Retinal pigment epithelial cell (primary cell): Measurements from ENCODE around the gene PHF21B.

Source experiments
- DNase-seq: peaks from one replicate; pipeline ENCODE4 v3.0.0-alpha.2; 2010; ENCODE audit warnings: low read depth
- H3K4me3 ChIP-seq: 2 replicates; pipeline ENCODE4 v1.5.1; 2011; ENCODE audit warnings: mild to moderate bottlenecking, low read length, control low read depth, moderate library complexity
- TF ChIP-seq, protein P1 (sequence below): conservative IDR thresholded peaks from 2 replicates; pipeline ENCODE4 v1.5.1; 2011; ENCODE audit warnings: low read depth, low read length, control low read depth, inconsistent platforms

The PHF21B gene

DNA sequence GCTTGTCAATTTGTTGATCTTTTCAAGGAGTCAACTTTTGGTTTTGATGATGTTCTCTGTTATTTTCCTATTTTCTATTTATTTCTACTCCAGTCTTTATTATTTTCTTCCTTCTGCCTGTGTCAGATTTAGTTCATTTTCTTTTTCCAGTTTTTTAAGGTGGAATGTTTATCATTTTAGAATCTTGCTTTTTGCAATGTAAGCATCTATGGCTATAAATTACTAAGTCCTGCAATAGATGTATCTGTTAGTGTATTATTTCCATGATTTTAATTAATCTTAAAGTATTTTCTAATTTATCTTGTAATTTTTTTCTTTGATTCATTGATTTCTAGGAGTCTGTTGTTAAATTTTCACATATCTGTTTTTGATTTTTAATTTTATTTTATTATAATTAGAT, 175.7 kb downstream of the PHF21B start:
- DNase-seq: no peak
- TF ChIP-seq, protein P1, sequence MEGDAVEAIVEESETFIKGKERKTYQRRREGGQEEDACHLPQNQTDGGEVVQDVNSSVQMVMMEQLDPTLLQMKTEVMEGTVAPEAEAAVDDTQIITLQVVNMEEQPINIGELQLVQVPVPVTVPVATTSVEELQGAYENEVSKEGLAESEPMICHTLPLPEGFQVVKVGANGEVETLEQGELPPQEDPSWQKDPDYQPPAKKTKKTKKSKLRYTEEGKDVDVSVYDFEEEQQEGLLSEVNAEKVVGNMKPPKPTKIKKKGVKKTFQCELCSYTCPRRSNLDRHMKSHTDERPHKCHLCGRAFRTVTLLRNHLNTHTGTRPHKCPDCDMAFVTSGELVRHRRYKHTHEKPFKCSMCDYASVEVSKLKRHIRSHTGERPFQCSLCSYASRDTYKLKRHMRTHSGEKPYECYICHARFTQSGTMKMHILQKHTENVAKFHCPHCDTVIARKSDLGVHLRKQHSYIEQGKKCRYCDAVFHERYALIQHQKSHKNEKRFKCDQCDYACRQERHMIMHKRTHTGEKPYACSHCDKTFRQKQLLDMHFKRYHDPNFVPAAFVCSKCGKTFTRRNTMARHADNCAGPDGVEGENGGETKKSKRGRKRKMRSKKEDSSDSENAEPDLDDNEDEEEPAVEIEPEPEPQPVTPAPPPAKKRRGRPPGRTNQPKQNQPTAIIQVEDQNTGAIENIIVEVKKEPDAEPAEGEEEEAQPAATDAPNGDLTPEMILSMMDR: no peak

DNA sequence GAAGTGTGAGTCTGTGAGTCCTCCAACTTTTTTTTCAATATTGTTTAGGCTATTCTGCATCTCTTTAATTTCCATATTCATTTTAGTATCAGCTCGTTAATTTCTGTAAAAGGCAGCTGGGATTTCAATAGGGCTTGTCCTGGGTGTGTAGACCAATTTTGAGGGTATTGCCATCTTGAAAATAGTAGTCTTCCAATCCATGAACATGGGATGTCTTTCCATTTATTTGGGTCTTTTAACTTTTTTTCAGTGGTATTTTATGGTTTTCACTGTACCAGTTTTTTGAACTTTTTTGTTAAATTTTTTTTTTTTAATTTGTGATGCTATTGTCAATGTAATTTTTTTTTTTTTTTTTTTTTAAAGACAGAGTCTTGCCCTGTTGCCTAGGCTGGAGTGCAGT, 177.9 kb downstream of the PHF21B start:
- no peak overlapping the region for H3K4me3 ChIP-seq
- TF ChIP-seq, protein P1: no peak
- no peak for DNase-seq

More for the DNA sequence above, 175.7 kb downstream of the PHF21B start:
- no peak overlapping the region for H3K4me3 ChIP-seq
